ENCODE data around the gene DLGAP1. TPM values are rescaled to one million over a fixed set of nuclear protein-coding genes. Genes with fewer than 3 reads are reported as not detected.
A peak's percentile ranks its signal among the peaks of the same experiment; 100 is the strongest.

The DLGAP1 gene
- total and polyA plus RNA-seq, 2 of the 13 experiments (the other 11 are each of a cell fraction or from before 2014, with no cell fraction given): 0.01 TPM; not detected in 1

- TF ChIP-seq ZNF704 (CRISPR knock-in tag; IDR thresholded peaks at IDR 0.05; ENCODE audit: borderline replicate concordance) (no peak), PBX3 (CRISPR knock-in tag; IDR thresholded peaks at IDR 0.05; ENCODE audit: borderline replicate concordance) (no peak), RXRB (CRISPR knock-in tag; IDR thresholded peaks at IDR 0.05; ENCODE audit: borderline replicate concordance) (peak; percentile 56; the same call in 1 of the 2 replicates), SAP130 (CRISPR knock-in tag; IDR thresholded peaks at IDR 0.05; ENCODE audit: low read depth) (peak; percentile 97), CHD4 (IDR thresholded peaks at IDR 0.05; ENCODE audit: borderline replicate concordance, low read length) (no peak), ZNF788 (CRISPR knock-in tag; IDR thresholded peaks at IDR 0.05; ENCODE audit: borderline replicate concordance) (no peak), NPAS2 (CRISPR knock-in tag; IDR thresholded peaks at IDR 0.05; ENCODE audit: borderline replicate concordance) (no peak), ZHX1 (CRISPR knock-in tag; IDR thresholded peaks at IDR 0.05; ENCODE audit: low read depth) (no peak), ZNF652 (CRISPR knock-in tag; IDR thresholded peaks at IDR 0.05; ENCODE audit: borderline replicate concordance, low read depth) (no peak), JUN (CRISPR knock-in tag; IDR thresholded peaks at IDR 0.05) (no peak), TAF1 (CRISPR knock-in tag; IDR thresholded peaks at IDR 0.05) (no peak), ATF1 (CRISPR knock-in tag; IDR thresholded peaks at IDR 0.05) (peak; percentile 55; the same call in 1 of the 2 replicates), TFE3 (CRISPR knock-in tag; IDR thresholded peaks at IDR 0.05) (peak; percentile 12; the same call in 1 of the 2 replicates), CERS6 (CRISPR knock-in tag; IDR thresholded peaks at IDR 0.05) (no peak), MTA1 (CRISPR knock-in tag; IDR thresholded peaks at IDR 0.05; ENCODE audit: borderline replicate concordance) (no peak), ZNF670 (CRISPR knock-in tag; IDR thresholded peaks at IDR 0.05; ENCODE audit: borderline replicate concordance) (no peak), CCAR2 (optimal IDR thresholded peaks at IDR 0.05; ENCODE audit: low read depth, low read length) (no peak), ZNF260 (CRISPR knock-in tag; IDR thresholded peaks at IDR 0.05; ENCODE audit: borderline replicate concordance, low read depth) (no peak), CBFB (CRISPR knock-in tag; IDR thresholded peaks at IDR 0.05) (no peak), FOXO4 (CRISPR knock-in tag; conservative IDR thresholded peaks at IDR 0.05) (no peak)
Measured at GRCh38 chr18:3453540-3454364, 1001.4 kb downstream of the DLGAP1 start (continued).

Data from HepG2 (cell line).